ENCODE results near the gene DCTN3. TPM values are rescaled to one million over a fixed set of nuclear protein-coding genes. Genes with fewer than 3 reads are reported as not detected.
"Not testable (repeated sequence)": the region's sequence is repeated elsewhere in the genome, so short reads cannot be mapped to it uniquely, and the experiment has no call there.

Gene DCTN3
- total and polyA plus RNA-seq, 3 experiments from 2014 or later, result 83.3 to 128 (median 83.4) TPM

GRCh38 chr9:34644766-34645314 lies 24.5 kb upstream of the DCTN3 start:
- peak overlapping the region in 1 of 7 donors; percentile 44 for H3K4me3 Mint-ChIP-seq
- H3K27ac Mint-ChIP-seq, result peak overlapping the region in 1 of 8 donors; percentile 72
- H3K9me3 Mint-ChIP-seq, result no peaks in the 10 kb centered on the region
- no peaks in the 10 kb centered on the region for H3K27me3 Mint-ChIP-seq
- Histone ChIP-seq H3K36me3 (ENCODE audit: insufficient read depth, low read length) (peaks cover 17% of the 10 kb centered on the region), H3K27me3 (ENCODE audit: insufficient read depth, low read length, poor library complexity, severe bottlenecking) (no peaks in the 10 kb centered on the region), H3K4me1 (ENCODE audit: insufficient read depth, low read length) (peaks cover 30% of the 10 kb centered on the region), H3K9me3 (ENCODE audit: low read length) (no peaks in the 10 kb centered on the region), H3K27ac (ENCODE audit: low read depth, low read length) (no peak overlapping the region), H3K4me3 (ENCODE audit: low read length) (no peak overlapping the region)
- ChIA-PET POLR2A (interaction anchor here (1.2 kb wide), 1 partner anchor 24 kb away, joined by 3 read pairs; the partner anchor contains the start of gene DCTN3), CTCF (interaction anchor here (1.1 to 8.6 kb wide), 7 partner anchors 10 to 57 kb away, joined by 3 to 141 read pairs (median 4); partner anchors contain the start of gene SIGMAR1)
- no peak for DNase-seq
- peaks cover 31 to 36% (median 35%) of the 10 kb centered on the region in 3 donors for H3K4me1 Mint-ChIP-seq
- H3K36me3 Mint-ChIP-seq, result peaks cover 4 to 35% (median 5%) of the 10 kb centered on the region in 3 donors

DNA sequence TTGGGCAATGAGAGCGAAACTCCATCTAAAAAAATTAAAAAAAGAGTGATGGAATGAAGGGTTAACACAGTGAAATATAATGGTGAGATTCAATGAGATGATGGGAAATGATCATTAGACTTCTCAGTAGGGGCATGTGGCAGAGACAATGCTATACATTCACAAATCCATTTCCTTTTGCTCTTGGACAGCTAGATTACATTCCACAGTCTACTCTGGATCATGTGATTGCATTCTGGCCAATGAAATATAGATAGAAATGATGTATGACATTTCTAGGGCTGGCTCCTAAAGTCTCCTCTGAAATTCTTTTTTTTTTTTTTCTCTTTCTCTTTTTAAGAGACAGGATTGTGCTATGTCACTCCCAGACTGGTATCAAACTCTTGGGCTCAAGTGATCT lies 22.4 kb upstream of the DCTN3 start:
- no peaks in the 10 kb centered on the region for H3K9me3 ChIP-seq (ENCODE audit: low read length)
- H3K4me1 ChIP-seq (ENCODE audit: insufficient read depth, low read length), result peaks cover 22% of the 10 kb centered on the region
- Mint-ChIP-seq H3K27me3 (no peaks in the 10 kb centered on the region), H3K36me3 (peaks cover 0 to 15% (median 1%) of the 10 kb centered on the region in 3 donors), H3K4me1 (peaks cover 27 to 32% (median 31%) of the 10 kb centered on the region in 3 donors), H3K9me3 (no peaks in the 10 kb centered on the region), H3K4me3 (peak overlapping the region in 1 of 7 donors; percentile 29), H3K27ac (no peak overlapping the region)
- ChIA-PET CTCF (interaction anchor here (2.5 to 8.6 kb wide), 2 partner anchors 7 to 59 kb away, joined by 11 to 141 read pairs; partner anchors contain the start of gene SIGMAR1), POLR2A (no interaction called here)
- H3K27ac ChIP-seq (ENCODE audit: low read depth, low read length), result no peak overlapping the region
- H3K36me3 ChIP-seq (ENCODE audit: insufficient read depth, low read length), result no peaks in the 10 kb centered on the region
- H3K4me3 ChIP-seq (ENCODE audit: low read length), result no peak overlapping the region
- no peak for DNase-seq
- no peaks in the 10 kb centered on the region for H3K27me3 ChIP-seq (ENCODE audit: insufficient read depth, low read length, poor library complexity, severe bottlenecking)

DNA sequence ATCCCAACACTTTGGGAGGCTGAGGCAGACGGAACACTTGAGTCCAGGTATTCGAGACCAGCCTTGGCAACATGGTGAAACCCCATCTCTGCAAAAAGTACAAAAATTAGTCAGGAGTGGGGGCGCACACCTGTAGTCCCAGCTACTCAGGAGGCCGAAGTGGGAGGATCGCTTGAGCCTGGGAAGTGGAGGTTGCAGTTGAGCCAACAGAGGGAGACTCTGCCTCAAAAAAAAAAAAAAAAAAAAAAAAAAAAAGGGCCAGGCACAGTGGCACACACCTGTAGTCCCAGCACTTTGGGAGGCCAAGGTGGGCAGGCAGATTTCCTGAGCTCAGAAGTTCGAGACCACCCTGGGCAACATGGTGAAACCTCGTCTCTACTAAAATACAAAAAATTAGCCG lies 19.0 kb upstream of the DCTN3 start:
- not testable (repeated sequence) for H3K27me3 Mint-ChIP-seq; H3K4me3 ChIP-seq (ENCODE audit: low read length); H3K27ac ChIP-seq (ENCODE audit: low read depth, low read length); H3K9me3 ChIP-seq (ENCODE audit: low read length); H3K9me3 Mint-ChIP-seq; H3K4me3 Mint-ChIP-seq; DNase-seq; H3K27me3 ChIP-seq (ENCODE audit: insufficient read depth, low read length, poor library complexity, severe bottlenecking); H3K36me3 ChIP-seq (ENCODE audit: insufficient read depth, low read length)
- peaks cover 22% of the 10 kb centered on the region for H3K4me1 ChIP-seq (ENCODE audit: insufficient read depth, low read length)
- Mint-ChIP-seq H3K4me1 (peaks cover 30 to 34% (median 31%) of the 10 kb centered on the region in 3 donors), H3K27ac (peak overlapping the region in 1 of 8 donors; percentile 97), H3K36me3 (peaks cover 0 to 20% (median 0%) of the 10 kb centered on the region in 3 donors)
- POLR2A ChIA-PET, result interaction anchor here (2.7 kb wide), 1 partner anchor 27 kb away, joined by 13 read pairs; the partner anchor contains the start of gene RPP25L
- CTCF ChIA-PET, result interaction anchor here (0.7 to 9.5 kb wide), 4 partner anchors 7 to 76 kb away, joined by 3 to 141 read pairs (median 56); partner anchors contain the start of genes DCTN3, GALT and RPP25L

GRCh38 chr9:34638138-34638445 lies 17.8 kb upstream of the DCTN3 start:
- ChIA-PET POLR2A (interaction anchor here (1.0 to 3.8 kb wide), 8 partner anchors 9 to 179 kb away, joined by 3 to 66 read pairs (median 7); partner anchors contain the start of genes DCTN3, DNAI1, FAM219A and GALT), CTCF (interaction anchor here (0.9 to 9.5 kb wide), 13 partner anchors 8 to 273 kb away, joined by 3 to 141 read pairs (median 6); partner anchors contain the start of genes ARID3C, DCTN3, GALT and RPP25L)
- peaks cover 22% of the 10 kb centered on the region for H3K4me1 ChIP-seq (ENCODE audit: insufficient read depth, low read length)
- Mint-ChIP-seq H3K36me3 (peaks cover 0 to 21% (median 0%) of the 10 kb centered on the region in 3 donors), H3K9me3 (no peaks in the 10 kb centered on the region), H3K27ac (peak overlapping the region; percentile 83 to 97 (median 96)), H3K4me3 (peak overlapping the region; percentile 83 to 94 (median 88)), H3K4me1 (peaks cover 37 to 40% (median 37%) of the 10 kb centered on the region in 3 donors), H3K27me3 (no peaks in the 10 kb centered on the region)
- H3K27ac ChIP-seq (ENCODE audit: low read depth, low read length), result peak overlapping the region; percentile 41
- no peaks in the 10 kb centered on the region for H3K9me3 ChIP-seq (ENCODE audit: low read length)
- no peak for DNase-seq
- no peaks in the 10 kb centered on the region for H3K27me3 ChIP-seq (ENCODE audit: insufficient read depth, low read length, poor library complexity, severe bottlenecking)
- peak overlapping the region; percentile 90 for H3K4me3 ChIP-seq (ENCODE audit: low read length)
- H3K36me3 ChIP-seq (ENCODE audit: insufficient read depth, low read length), result peaks cover 6% of the 10 kb centered on the region

DNA sequence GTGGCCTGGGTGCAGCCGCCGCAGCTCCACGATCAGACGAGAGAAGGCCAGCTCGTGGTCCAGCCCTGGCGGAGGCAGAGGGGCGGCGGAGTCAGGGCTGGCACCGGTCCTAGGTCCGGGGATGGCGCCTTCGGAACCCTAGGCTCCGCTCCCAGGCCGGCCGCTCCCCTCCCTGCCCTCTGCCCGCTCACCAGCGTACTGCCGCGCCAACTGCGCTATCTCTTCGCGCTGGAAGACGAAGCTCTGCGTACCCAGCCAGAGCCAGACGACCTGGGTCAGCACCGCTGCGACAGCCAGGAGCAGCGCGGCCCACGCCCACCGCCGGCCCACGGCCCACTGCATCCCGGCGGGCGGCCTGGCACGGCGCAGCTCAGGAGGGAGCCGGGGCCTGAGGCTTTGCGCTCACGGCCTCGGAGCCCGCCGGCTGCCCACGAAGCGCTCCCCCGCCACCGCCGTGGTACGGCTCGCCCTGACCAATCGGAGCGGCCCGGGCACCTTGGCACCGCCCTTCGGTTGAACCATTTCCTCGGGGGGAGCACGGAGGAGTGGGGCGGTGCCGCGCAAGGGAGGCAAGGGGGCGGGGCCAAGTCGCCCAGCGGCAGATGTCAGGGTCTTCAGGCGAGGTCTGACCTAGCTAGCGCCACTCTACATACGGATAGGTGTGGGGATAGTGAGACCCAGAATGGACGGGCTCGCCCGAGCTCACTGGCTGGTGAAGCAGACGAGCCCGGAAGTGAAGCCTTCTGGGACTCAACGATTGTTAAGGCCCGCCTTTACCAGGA lies 17.3 kb upstream of the DCTN3 start, which contains the start of gene SIGMAR1:
TSS of gene SIGMAR1 (minus strand) at position 432 of the 782 bp plus-strand sequence. CDS start at position 342, 90 bp downstream.
- ChIA-PET POLR2A (interaction anchor here (0.6 to 3.8 kb wide), 11 partner anchors 10 to 1010 kb away, joined by 3 to 66 read pairs (median 5); partner anchors contain the start of genes DCTN3, DNAI1, FAM219A and GALT), CTCF (interaction anchor here (1.0 to 9.5 kb wide), 13 partner anchors 8 to 272 kb away, joined by 3 to 141 read pairs (median 6); partner anchors contain the start of genes ARID3C, DCTN3, GALT and RPP25L)
- H3K27me3 Mint-ChIP-seq, result no peaks in the 10 kb centered on the region
- DNase-seq, result peak; percentile 90 to 95 (median 94)
- Histone ChIP-seq H3K9me3 (ENCODE audit: low read length) (no peaks in the 10 kb centered on the region), H3K4me1 (ENCODE audit: insufficient read depth, low read length) (peaks cover 22% of the 10 kb centered on the region), H3K4me3 (ENCODE audit: low read length) (peak within 1 kb of the TSS; percentile 90), H3K36me3 (ENCODE audit: insufficient read depth, low read length) (peaks cover 6% of the 10 kb centered on the region), H3K27ac (ENCODE audit: low read depth, low read length) (peak within 1 kb of the TSS; percentile 41), H3K27me3 (ENCODE audit: insufficient read depth, low read length, poor library complexity, severe bottlenecking) (no peaks in the 10 kb centered on the region)
- peak within 1 kb of the TSS; percentile 83 to 94 (median 88) for H3K4me3 Mint-ChIP-seq
- H3K4me1 Mint-ChIP-seq, result peaks cover 37 to 40% (median 37%) of the 10 kb centered on the region in 3 donors
- peaks cover 0 to 21% (median 0%) of the 10 kb centered on the region in 3 donors for H3K36me3 Mint-ChIP-seq
- peak within 1 kb of the TSS; percentile 83 to 97 (median 96) for H3K27ac Mint-ChIP-seq
- no peaks in the 10 kb centered on the region for H3K9me3 Mint-ChIP-seq

DNA sequence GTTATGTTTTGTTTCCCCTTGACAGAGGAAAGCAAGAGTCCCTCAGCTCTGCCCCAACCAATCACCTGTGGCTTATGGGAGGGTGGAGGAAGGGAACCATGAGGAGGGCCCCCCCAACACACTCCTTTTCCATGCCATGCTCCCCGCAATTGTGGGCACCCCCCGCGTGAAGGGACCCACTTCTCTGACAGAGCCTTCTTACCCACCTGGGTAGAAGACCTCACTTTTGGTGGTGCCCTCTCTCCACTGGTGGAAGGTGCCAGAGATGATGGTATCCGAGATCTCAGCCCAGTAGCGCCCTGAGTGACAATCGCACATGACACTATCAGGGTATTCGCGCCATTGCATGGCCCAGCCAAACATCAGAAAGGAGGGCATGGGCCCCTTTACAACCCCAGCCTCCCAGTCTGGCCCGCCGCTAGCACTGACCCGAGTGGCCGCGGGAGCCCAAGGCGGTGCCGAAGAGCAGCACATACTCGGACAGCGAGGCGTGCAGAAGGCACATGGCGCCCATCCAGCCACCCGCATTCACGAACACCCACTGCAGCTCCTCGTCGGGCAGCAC lies 16.6 kb upstream of the DCTN3 start:
- Mint-ChIP-seq H3K36me3 (peaks cover 0 to 21% (median 0%) of the 10 kb centered on the region in 3 donors), H3K4me3 (peak overlapping the region; percentile 83 to 94 (median 88)), H3K4me1 (peaks cover 37 to 40% (median 37%) of the 10 kb centered on the region in 3 donors), H3K9me3 (no peaks in the 10 kb centered on the region), H3K27me3 (no peaks in the 10 kb centered on the region), H3K27ac (peak overlapping the region; percentile 67 to 97 (median 86))
- CTCF ChIA-PET, result interaction anchor here (0.6 to 9.5 kb wide), 12 partner anchors 9 to 272 kb away, joined by 3 to 141 read pairs (median 5); partner anchors contain the start of genes DCTN3, GALT and RPP25L
- no peak for DNase-seq
- POLR2A ChIA-PET, result interaction anchor here (0.6 to 3.8 kb wide), 8 partner anchors 10 to 1010 kb away, joined by 3 to 66 read pairs (median 7); partner anchors contain the start of genes DCTN3, DNAI1, FAM219A and GALT
- no peaks in the 10 kb centered on the region for H3K27me3 ChIP-seq (ENCODE audit: insufficient read depth, low read length, poor library complexity, severe bottlenecking)
- peaks cover 6% of the 10 kb centered on the region for H3K36me3 ChIP-seq (ENCODE audit: insufficient read depth, low read length)
- H3K27ac ChIP-seq (ENCODE audit: low read depth, low read length), result peak overlapping the region; percentile 41
- peak overlapping the region; percentile 90 for H3K4me3 ChIP-seq (ENCODE audit: low read length)
- no peaks in the 10 kb centered on the region for H3K9me3 ChIP-seq (ENCODE audit: low read length)
- H3K4me1 ChIP-seq (ENCODE audit: insufficient read depth, low read length), result peaks cover 22% of the 10 kb centered on the region

GRCh38 chr9:34635556-34635955 lies 15.3 kb upstream of the DCTN3 start:
- H3K4me1 ChIP-seq (ENCODE audit: insufficient read depth, low read length), result peaks cover 22% of the 10 kb centered on the region
- H3K27ac ChIP-seq (ENCODE audit: low read depth, low read length), result no peak overlapping the region
- no peak for DNase-seq
- peaks cover 6% of the 10 kb centered on the region for H3K36me3 ChIP-seq (ENCODE audit: insufficient read depth, low read length)
- H3K27me3 Mint-ChIP-seq, result peaks cover under 1 to 3% of the 10 kb centered on the region in 2 donors
- POLR2A ChIA-PET, result interaction anchor here (2.8 to 3.8 kb wide), 2 partner anchors 12 to 15 kb away, joined by 12 to 66 read pairs; partner anchors contain the start of genes DCTN3 and GALT
- H3K9me3 ChIP-seq (ENCODE audit: low read length), result no peaks in the 10 kb centered on the region
- H3K4me1 Mint-ChIP-seq, result peaks cover 37 to 40% (median 37%) of the 10 kb centered on the region in 3 donors
- H3K9me3 Mint-ChIP-seq, result no peaks in the 10 kb centered on the region
- peak overlapping the region in 2 of 8 donors; percentile 48 to 67 for H3K27ac Mint-ChIP-seq
- no peak overlapping the region for H3K4me3 ChIP-seq (ENCODE audit: low read length)
- peak overlapping the region in 6 of 7 donors; percentile 23 to 63 (median 29) for H3K4me3 Mint-ChIP-seq
- H3K36me3 Mint-ChIP-seq, result peaks cover 0 to 21% (median 0%) of the 10 kb centered on the region in 3 donors
- no peaks in the 10 kb centered on the region for H3K27me3 ChIP-seq (ENCODE audit: insufficient read depth, low read length, poor library complexity, severe bottlenecking)
- CTCF ChIA-PET, result interaction anchor here (1.2 to 9.5 kb wide), 12 partner anchors 11 to 232 kb away, joined by 3 to 141 read pairs (median 12); partner anchors contain the start of genes CCL27, DCTN3, GALT and RPP25L
